Germinal center (tissue), 1 donor: ENCODE measurements around the gene CNOT8.
"Not testable (repeated sequence)": the region's sequence is repeated elsewhere in the genome, so short reads cannot be mapped to it uniquely, and the experiment has no call there.

Experiments
- DNase-seq: peaks from one replicate; pipeline ENCODE4 v3.0.0; 2012; ENCODE audit warnings: mixed read lengths, low spot score

The CNOT8 gene

GRCh38 chr5:154835701-154836052, 22.8 kb upstream of the CNOT8 start:
- DNase-seq: not testable (repeated sequence)

GRCh38 chr5:154836225-154836624, 22.2 kb upstream of the CNOT8 start:
- DNase-seq: no peak

- no peak for DNase-seq
These were observed 21.2 kb upstream of the CNOT8 start for GRCh38 chr5:154837009-154837901.

GRCh38 chr5:154840435-154841272, 17.8 kb upstream of the CNOT8 start:
- DNase-seq: no peak

GRCh38 chr5:154841273-154841661, 17.2 kb upstream of the CNOT8 start:
- no peak for DNase-seq

- DNase-seq: no peak
These were observed 15.5 kb upstream of the CNOT8 start for GRCh38 chr5:154842689-154843530.

GRCh38 chr5:154844809-154845208, 13.6 kb upstream of the CNOT8 start:
- no peak for DNase-seq

GRCh38 chr5:154849264-154849785, 9.1 kb upstream of the CNOT8 start:
- DNase-seq: no peak

GRCh38 chr5:154849791-154850201, 8.6 kb upstream of the CNOT8 start:
- no peak for DNase-seq

GRCh38 chr5:154850255-154851062, 8.0 kb upstream of the CNOT8 start, which contains the start of gene FAXDC2:
Gene FAXDC2 (minus strand): TSS chr5:154850603. CDS start chr5:154838178, 12,425 bp downstream.
- DNase-seq: no peak

- DNase-seq: no peak
These were observed 7.1 kb upstream of the CNOT8 start for GRCh38 chr5:154851351-154851750.

- peak; percentile 83 for DNase-seq
These were observed 714 bp upstream of the CNOT8 start for GRCh38 chr5:154857530-154858296.

- DNase-seq: peak; percentile 55
These were observed 795 bp downstream of the CNOT8 start for GRCh38 chr5:154858972-154859871.

- no peak for DNase-seq
These were observed 1.7 kb downstream of the CNOT8 start for GRCh38 chr5:154860123-154860522.

GRCh38 chr5:154860765-154861164, 2.3 kb downstream of the CNOT8 start:
- DNase-seq: no peak

GRCh38 chr5:154861946-154862345, 3.5 kb downstream of the CNOT8 start:
- no peak for DNase-seq

- DNase-seq: no peak
These were observed 4.3 kb downstream of the CNOT8 start for GRCh38 chr5:154862766-154863165.

- no peak for DNase-seq
These were observed 5.1 kb downstream of the CNOT8 start for GRCh38 chr5:154863291-154864080.
